GM19043 (cell line): ENCODE measurements around the gene GCNT2.
A peak's percentile ranks its signal among the peaks of the same experiment; 100 is the strongest.
"Not testable (repeated sequence)": the region's sequence is repeated elsewhere in the genome, so short reads cannot be mapped to it uniquely, and the experiment has no call there.

Experiments used
- ATAC-seq: cut with Tn5 transposase; IDR thresholded peaks from one replicate; pipeline ENCODE4 v1.9.1; 2021; ENCODE audit warnings: low read depth; ENCODE audit not compliant: unreplicated experiment

Gene GCNT2

GRCh38 chr6:10513544-10513943 lies 7.6 kb upstream of the GCNT2 start:
- no peak for ATAC-seq

DNA sequence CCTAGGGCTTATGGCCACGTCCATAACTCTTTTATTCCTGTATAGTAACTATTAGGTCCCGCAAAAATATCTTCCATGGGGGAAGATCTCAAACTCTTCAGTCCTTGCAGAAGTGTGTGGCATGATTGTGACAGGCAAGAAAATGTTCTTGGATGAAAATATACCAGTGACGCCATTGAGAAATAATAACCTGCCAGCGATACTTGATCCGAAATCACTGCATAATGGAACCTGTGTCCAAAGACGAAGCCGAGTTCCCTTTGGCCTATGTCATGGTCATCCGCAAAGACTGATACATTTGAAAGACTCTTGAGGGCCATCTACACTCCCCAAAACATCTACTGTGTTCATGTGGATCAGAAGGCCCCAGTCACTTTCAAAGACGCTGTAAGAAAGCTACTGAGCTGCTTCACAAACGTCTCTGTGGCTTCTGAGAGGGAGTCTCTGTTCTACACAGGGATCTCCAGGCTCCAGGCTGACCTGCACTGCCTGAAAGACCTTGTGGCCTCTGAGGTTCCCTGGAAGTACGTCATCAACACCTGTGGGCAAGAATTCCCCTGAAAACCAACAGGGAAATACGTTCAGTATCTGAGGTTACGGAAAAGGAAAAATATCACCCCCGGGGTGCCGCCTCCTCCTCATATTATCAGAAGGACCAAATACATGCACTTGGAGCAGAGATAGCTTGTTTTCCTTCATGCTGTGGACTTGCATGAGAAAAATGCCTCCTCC lies 6.9 kb upstream of the GCNT2 start:
- ATAC-seq, result no peak

DNA sequence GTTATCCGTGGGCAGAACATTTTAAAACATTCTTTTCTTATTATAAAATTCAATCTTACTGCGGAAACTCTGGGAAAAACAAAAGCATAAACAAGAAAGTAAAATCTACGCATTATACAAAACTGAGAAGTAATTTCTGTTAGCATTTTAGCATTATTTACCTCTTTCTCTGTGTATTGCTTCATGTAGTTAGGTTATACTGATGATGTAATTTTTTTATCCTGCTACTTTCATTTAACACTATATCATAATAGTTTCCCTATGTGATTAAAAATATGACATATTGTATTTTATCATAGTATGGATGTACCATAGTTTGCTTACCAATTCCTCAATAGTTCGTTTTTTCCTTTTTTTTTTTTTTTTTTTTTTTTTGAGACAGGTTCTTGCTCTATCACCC lies 4.2 kb upstream of the GCNT2 start:
- ATAC-seq, result no peak

- ATAC-seq, result no peak
These were observed 2.4 kb upstream of the GCNT2 start for GRCh38 chr6:10518557-10519407.

DNA sequence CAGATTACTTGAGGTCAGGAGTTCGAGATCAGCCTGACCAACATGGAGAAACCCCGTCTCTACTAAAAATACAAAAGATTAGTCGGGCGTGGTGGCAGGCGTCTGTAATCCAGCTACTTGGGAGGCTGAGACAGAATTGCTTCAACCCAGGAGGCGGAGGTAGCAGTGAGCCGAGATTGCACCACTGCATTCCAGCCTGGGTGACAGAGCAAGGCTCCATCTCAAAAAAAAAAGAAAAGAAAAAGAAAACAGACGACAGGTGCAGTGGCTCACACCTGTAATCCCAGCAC lies 1.8 kb upstream of the GCNT2 start:
- not testable (repeated sequence) for ATAC-seq

GRCh38 chr6:10520468-10520867 lies 683 bp upstream of the GCNT2 start:
- ATAC-seq, result no peak

- ATAC-seq, result no peak
These were observed 1.9 kb downstream of the GCNT2 start for GRCh38 chr6:10522929-10523573.

DNA sequence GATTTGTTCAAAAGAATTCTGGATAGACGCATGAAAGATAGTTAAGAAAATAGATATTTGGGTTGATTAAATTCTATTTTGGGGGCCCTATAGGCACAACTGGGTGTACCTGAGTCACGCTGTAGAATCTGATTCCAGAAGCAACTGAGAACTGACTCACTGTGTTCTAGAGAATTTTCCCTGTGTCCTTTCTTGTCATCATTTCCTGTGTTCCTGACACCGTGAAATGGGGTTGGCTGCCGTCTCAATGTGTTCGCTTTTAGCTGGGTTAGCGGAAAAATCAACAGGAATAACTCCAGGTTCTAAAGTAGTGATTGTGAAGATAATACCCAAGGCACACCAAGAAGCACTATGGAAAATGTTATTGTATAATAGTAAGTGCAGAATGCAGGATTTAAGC lies 5.0 kb downstream of the GCNT2 start:
- ATAC-seq, result no peak

DNA sequence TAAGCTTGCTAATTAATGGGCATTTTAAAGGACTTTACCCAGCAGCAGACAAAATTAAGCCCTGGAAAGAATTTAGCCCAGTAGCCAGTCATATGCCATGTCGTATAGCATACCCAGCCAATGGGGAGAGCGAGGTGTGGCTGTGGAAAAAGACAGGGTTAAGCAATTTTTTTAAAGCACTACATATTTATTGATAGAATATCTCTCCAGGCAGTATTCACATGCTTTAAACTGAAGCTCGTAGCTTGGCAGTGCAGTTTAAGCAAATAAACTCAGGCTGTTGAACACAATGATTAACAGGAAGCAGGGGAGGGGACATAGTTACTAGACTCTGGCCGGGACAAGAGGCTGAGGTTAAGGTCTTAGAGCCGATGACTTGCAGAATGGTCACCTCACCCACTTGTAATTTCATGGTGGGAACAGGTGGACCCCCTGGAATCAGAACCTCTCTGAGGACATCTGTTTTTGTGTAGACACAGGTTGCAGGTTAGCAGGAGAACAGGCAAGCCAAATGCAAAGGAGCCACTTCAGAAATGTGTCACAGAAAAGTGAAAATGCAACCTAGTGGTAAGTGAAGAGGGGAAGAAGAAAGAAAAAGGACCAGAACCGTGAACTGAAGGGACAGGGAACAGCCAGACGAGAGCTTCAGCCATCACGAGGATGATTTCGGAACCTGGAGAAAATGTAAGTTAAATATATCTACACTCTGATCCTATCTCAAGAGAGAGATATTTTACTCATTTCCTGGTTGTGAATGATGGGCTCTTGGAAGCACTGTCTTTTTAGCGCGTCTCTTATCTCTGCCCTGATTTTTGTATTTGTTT lies 7.2 kb downstream of the GCNT2 start:
- ATAC-seq, result peak; percentile 56

- no peak for ATAC-seq
These were observed 8.2 kb downstream of the GCNT2 start for GRCh38 chr6:10529231-10529801.

DNA sequence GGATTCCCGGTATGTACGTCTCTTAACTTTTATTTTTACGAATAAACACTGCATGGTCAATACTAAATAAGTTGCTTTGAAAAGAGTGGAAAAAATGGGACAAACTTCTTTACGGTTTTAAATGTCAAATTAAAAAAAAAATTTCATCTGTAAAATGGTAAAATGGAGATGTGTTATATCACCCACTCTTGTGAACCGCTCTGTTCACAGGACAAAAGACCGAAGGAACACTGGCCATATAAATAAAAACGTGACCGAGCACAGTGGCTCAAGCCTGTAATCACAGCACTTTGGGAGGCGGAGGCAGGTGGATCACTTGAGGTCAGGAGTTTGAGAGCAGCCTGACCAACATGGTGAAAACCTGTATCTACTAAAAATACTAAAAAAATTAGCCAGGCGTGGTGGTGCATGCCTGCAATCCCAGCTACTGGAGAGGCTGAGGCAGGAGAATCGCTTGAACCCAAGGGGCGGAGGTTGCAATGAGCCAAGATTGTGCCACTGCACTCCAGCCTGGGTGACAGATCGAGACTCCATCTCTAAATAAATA lies 8.8 kb downstream of the GCNT2 start:
- ATAC-seq, result not testable (repeated sequence)

- ATAC-seq, result no peak
These were observed 10.4 kb downstream of the GCNT2 start for GRCh38 chr6:10531503-10531902.

DNA sequence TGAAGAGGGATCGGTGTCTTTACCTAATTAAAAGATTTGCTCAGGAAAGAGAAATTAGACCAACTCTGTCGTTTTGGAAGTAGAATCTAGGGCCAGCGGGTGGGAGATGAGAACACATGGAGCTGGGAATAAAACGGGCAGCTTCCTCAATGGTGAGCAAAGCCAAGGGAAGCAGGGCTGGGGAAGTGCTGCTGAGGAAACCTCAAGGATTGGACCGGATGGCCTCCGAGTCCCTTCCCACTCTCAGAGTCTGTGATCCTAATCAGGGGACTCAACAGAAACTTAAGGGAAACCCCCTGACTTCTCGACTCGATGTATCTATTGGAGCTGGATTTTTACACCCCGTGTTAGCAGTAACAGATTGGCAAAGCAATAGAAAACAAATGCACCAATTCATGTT lies 10.8 kb downstream of the GCNT2 start:
- no peak for ATAC-seq

DNA sequence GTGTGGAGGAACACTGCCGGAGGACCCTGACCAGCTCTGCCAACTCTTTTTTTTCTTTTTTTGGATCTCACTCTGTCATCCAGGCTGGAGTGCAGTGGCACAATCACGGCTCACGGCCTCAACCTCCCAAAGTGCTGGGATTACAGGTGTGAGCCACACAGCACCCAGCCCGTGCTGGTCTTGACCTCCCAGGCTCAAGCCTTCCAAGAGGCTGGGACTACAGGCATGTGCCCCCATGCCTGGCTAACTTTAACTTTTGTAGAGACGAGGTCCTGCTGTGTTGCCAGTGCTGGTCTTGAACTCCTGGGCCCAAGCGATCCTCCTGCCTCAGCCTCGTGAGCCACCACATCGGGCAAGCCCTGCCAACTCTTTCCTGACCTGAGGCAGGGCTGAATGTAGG lies 11.2 kb downstream of the GCNT2 start:
- ATAC-seq, result no peak

GRCh38 chr6:10534419-10534762 lies 13.2 kb downstream of the GCNT2 start:
- ATAC-seq, result no peak

DNA sequence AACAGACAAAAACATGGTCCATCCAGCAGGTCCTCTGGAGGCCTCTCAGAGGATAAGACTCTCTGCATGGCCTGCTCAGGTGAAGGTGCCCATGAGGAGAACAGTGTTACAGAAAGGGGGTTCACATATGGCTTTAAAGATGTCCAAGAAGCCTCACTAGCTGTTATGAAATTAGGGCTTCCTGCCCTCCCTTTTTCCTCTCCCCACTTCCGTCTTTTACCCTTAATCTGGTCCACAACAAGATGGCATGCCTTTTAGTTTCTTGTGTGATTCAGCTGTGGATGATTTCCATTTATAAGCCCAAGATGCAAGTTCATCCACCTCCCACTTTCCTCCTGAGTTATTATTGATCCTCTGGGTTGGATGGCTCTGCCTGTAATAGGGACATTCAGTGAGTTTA lies 14.0 kb downstream of the GCNT2 start:
- no peak for ATAC-seq

DNA sequence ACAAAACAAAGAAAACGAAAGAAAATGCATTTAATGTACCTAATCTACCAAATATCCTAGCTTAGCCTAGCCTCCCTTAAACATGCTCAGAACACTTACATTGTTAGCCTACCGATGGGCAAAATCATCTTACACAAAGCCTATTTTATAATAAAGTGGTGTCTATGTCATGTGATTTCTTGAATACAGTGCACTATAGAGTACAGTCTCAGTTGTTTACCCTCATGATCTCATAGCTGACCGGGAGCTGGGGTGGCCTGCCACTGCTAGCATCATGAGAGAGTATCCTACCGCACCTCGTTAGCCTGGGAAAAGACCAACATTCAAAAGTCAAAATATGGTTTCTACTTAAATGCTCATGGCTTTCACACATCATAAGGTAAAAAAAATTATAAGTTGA lies 16.6 kb downstream of the GCNT2 start:
- ATAC-seq, result no peak

- no peak for ATAC-seq
These were observed 19.1 kb downstream of the GCNT2 start for GRCh38 chr6:10540073-10540746.

DNA sequence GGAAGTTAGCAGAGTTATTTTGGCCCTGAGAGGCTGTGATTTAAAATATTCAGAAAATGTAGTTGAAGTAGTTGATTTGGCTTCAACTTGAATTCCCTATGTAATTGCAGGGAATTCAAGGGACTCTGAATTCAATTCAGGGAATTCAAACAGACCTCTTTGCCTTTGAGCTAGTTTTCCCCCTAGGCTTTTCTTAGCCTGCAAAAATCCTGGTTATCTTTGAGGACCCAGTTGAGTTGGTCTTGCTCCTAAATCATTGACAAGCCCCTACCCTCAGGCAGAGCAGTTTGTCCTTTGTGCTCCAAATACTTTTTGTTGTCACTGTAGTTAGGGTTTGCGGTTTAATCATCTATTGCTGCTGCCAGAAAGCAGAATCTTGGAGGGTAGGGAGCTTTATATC lies 20.4 kb downstream of the GCNT2 start:
- no peak for ATAC-seq

GRCh38 chr6:10542213-10542612 lies 21.1 kb downstream of the GCNT2 start:
- no peak for ATAC-seq
